GM23338 (cell line): Measurements from ENCODE around the gene CAMSAP1. TPM values are rescaled to one million over a fixed set of nuclear protein-coding genes. Genes with fewer than 3 reads are reported as not detected.

Source experiments
- ATAC-seq: fragments of 200-7000 bp; cut with Tn5 transposase; 3 replicates; pipeline ENCODE4 v1.9.1; 2020
- DNase-seq: peaks from one replicate; pipeline ENCODE4 v3.0.0-alpha.2; 2015; ENCODE audit warnings: low spot score
- H2AFZ ChIP-seq: fragments of 200-600 bp; sonication (generic); 2 replicates; pipeline ENCODE4 v1.8.0; 2016; ENCODE audit warnings: antibody characterized with exemption, mild to moderate bottlenecking, moderate library complexity
- H3F3A ChIP-seq: fragments of 200-600 bp; sonication (generic); replicated peaks from 2 replicates; pipeline ENCODE4 v1.8.0; 2017; ENCODE audit warnings: antibody characterized with exemption, mixed run types, low read depth
- H3K27ac ChIP-seq: fragments of 200-600 bp; sonication (generic); 2 replicates; pipeline ENCODE4 v1.6.1; 2016; ENCODE audit warnings: low read depth
- H3K27me3 ChIP-seq: fragments of 200-600 bp; sonication (generic); 2 replicates; pipeline ENCODE4 v1.8.0; 2016; ENCODE audit warnings: mild to moderate bottlenecking, mixed run types, moderate library complexity; ENCODE audit not compliant: insufficient read depth
- H3K36me3 ChIP-seq: fragments of 200-600 bp; sonication (generic); 2 replicates; pipeline ENCODE4 v1.8.0; 2016; ENCODE audit warnings: mild to moderate bottlenecking; ENCODE audit not compliant: insufficient read depth
- H3K4me1 ChIP-seq: fragments of 200-600 bp; sonication (generic); 2 replicates; pipeline ENCODE4 v1.8.0; 2016; ENCODE audit warnings: mild to moderate bottlenecking, moderate library complexity; ENCODE audit not compliant: insufficient read depth
- H3K4me2 ChIP-seq: fragments of 200-600 bp; sonication (generic); 2 replicates; pipeline ENCODE4 v1.7.1; 2017; ENCODE audit warnings: mixed run types
- H3K4me3 ChIP-seq: fragments of 200-600 bp; sonication (generic); 2 replicates; pipeline ENCODE4 v1.6.1; 2016; ENCODE audit warnings: mixed run types
- H3K79me2 ChIP-seq: fragments of 200-600 bp; sonication (generic); replicated peaks from 2 replicates; pipeline ENCODE4 v1.8.0; 2017; ENCODE audit warnings: mild to moderate bottlenecking; ENCODE audit not compliant: insufficient read depth
- H3K9me2 ChIP-seq: fragments of 200-600 bp; sonication (generic); 2 replicates; pipeline ENCODE4 v1.8.0; 2017; ENCODE audit not compliant: insufficient read depth
- H4K20me1 ChIP-seq: fragments of 200-600 bp; sonication (generic); replicated peaks from 2 replicates; pipeline ENCODE4 v1.8.0; 2017; ENCODE audit warnings: mild to moderate bottlenecking; ENCODE audit not compliant: insufficient read depth
- H3K27ac Mint-ChIP-seq: 2 replicates; pipeline ENCODE4 v1.8.0; 2020; ENCODE audit warnings: inconsistent platforms, mild to moderate bottlenecking, moderate library complexity, mixed read lengths
- H3K27me3 Mint-ChIP-seq: 3 replicates; pipeline ENCODE4 v1.8.0; 2022; ENCODE audit warnings: low read depth, mild to moderate bottlenecking, moderate library complexity, mixed read lengths, inconsistent platforms; ENCODE audit not compliant: insufficient read depth, poor library complexity
- H3K36me3 Mint-ChIP-seq: 3 replicates; pipeline ENCODE4 v1.8.0; 2021; ENCODE audit warnings: low read depth, mild to moderate bottlenecking, inconsistent platforms, moderate library complexity, mixed read lengths
- H3K4me1 Mint-ChIP-seq: 3 replicates; pipeline ENCODE4 v1.8.0; 2020; ENCODE audit warnings: mild to moderate bottlenecking, inconsistent platforms, mixed read lengths
- H3K4me3 Mint-ChIP-seq: 3 replicates; pipeline ENCODE4 v1.8.0; 2021; ENCODE audit warnings: moderate library complexity, mild to moderate bottlenecking, inconsistent platforms, mixed read lengths
- H3K9me3 Mint-ChIP-seq: 3 replicates; pipeline ENCODE4 v1.8.0; 2020; ENCODE audit warnings: moderate library complexity, mild to moderate bottlenecking, inconsistent platforms, mixed read lengths
- CREB1 ChIP-seq: fragments of 250-450 bp; sonication (Bioruptor Pico); IDR thresholded peaks from 2 replicates; pipeline ENCODE4 v1.5.0; 2020; ENCODE audit warnings: low read depth, mild to moderate bottlenecking, moderate library complexity
- CTCF ChIP-seq, 2 experiments: fragments of 200-600 bp in 1 of 2; sonication (generic) in 1 of 2; conservative IDR thresholded peaks; 2 replicates each; pipeline versions ENCODE4 v1.5.1 to v1.6.1; 2016 to 2017; ENCODE audit warnings: antibody characterized with exemption in 2 of 2, low read depth in 2 of 2, mild to moderate bottlenecking in 2 of 2, moderate library complexity in 1 of 2
- EZH2 ChIP-seq: fragments of 200-600 bp; sonication (generic); IDR thresholded peaks from one replicate; pipeline ENCODE4 v1.8.0; 2017; ENCODE audit warnings: antibody characterized with exemption, mild to moderate bottlenecking, low read depth; ENCODE audit not compliant: unreplicated experiment
- EZH2phosphoT487 ChIP-seq: fragments of 200-600 bp; sonication (generic); IDR thresholded peaks from one replicate; pipeline ENCODE4 v1.8.1; 2018; ENCODE audit warnings: antibody characterized with exemption; ENCODE audit not compliant: unreplicated experiment
- JUNB ChIP-seq: IDR thresholded peaks from one replicate; pipeline ENCODE4 v1.6.1; 2016; ENCODE audit warnings: antibody characterized with exemption; ENCODE audit not compliant: unreplicated experiment
- NANOG ChIP-seq: IDR thresholded peaks from 2 replicates; pipeline ENCODE4 v1.6.1; 2016; ENCODE audit warnings: antibody characterized with exemption, borderline replicate concordance
- POLR2AphosphoS5 ChIP-seq: IDR thresholded peaks from 2 replicates; pipeline ENCODE4 v1.6.1; 2016; ENCODE audit warnings: antibody characterized with exemption, low read depth
- STAT1 ChIP-seq: IDR thresholded peaks from one replicate; pipeline ENCODE4 v1.6.1; 2016; ENCODE audit warnings: antibody characterized with exemption; ENCODE audit not compliant: unreplicated experiment
- ZNF114 ChIP-seq: fragments of 250-450 bp; sonication (Bioruptor Pico); IDR thresholded peaks from 2 replicates; pipeline ENCODE4 v1.5.0; 2020; ENCODE audit warnings: mild to moderate bottlenecking, moderate library complexity
- ZNF331 ChIP-seq: fragments of 250-450 bp; sonication (Bioruptor Pico); IDR thresholded peaks from 2 replicates; pipeline ENCODE4 v1.5.0; 2020; ENCODE audit warnings: low read depth, mild to moderate bottlenecking, moderate library complexity
- polyA plus RNA-seq: library from polyadenylated mRNA; unstranded; fragments of >200 nt; fragmentation: Nextera tagmentation; extraction: Ambion mirVana; gene quantifications from 2 replicates; pipeline ENCODE4 v1.2.1, GENCODE V29; 2016
- total RNA-seq: library from RNA; depleted of rRNA; stranded (reverse); fragments of >200 nt; shearing (Covaris generic); gene quantifications from 2 replicates; pipeline ENCODE4 v1.2.3, GENCODE V29; 2014
- TF ChIP-seq, protein P1 (sequence below): IDR thresholded peaks from 2 replicates; pipeline ENCODE4 v1.6.1; 2016; ENCODE audit warnings: antibody characterized with exemption
- TF ChIP-seq, protein P2 (sequence below): IDR thresholded peaks from one replicate; pipeline ENCODE4 v1.6.1; 2018; ENCODE audit warnings: antibody characterized with exemption; ENCODE audit not compliant: unreplicated experiment
- TF ChIP-seq, protein P3 (sequence below): fragments of 250-450 bp; sonication (Bioruptor Pico); IDR thresholded peaks from 2 replicates; pipeline ENCODE4 v1.5.0; 2020; ENCODE audit warnings: mild to moderate bottlenecking, moderate library complexity

Gene CAMSAP1
- total and polyA plus RNA-seq, 2 experiments from 2014 or later, result 6.9 to 75.4 TPM

- Histone ChIP-seq H3F3A (no peaks in the 10 kb centered on the region), H4K20me1 (no peaks in the 10 kb centered on the region), H3K4me3 (no peak overlapping the region), H2AFZ (no peak overlapping the region), H3K4me1 (no peaks in the 10 kb centered on the region), H3K79me2 (no peaks in the 10 kb centered on the region), H3K9me2 (no peaks in the 10 kb centered on the region), H3K4me2 (no peak overlapping the region), H3K27me3 (no peaks in the 10 kb centered on the region), H3K27ac (no peak overlapping the region), H3K36me3 (no peaks in the 10 kb centered on the region)
- Mint-ChIP-seq H3K4me1 (no peaks in the 10 kb centered on the region), H3K36me3 (no peaks in the 10 kb centered on the region), H3K4me3 (no peak overlapping the region), H3K9me3 (no peaks in the 10 kb centered on the region), H3K27me3 (peaks cover 7% of the 10 kb centered on the region), H3K27ac (no peak overlapping the region)
- ATAC-seq (no peak; the same call in 2 of the 3 replicates), DNase-seq (no peak)
- TF ChIP-seq EZH2phosphoT487, result no peak
- TF ChIP-seq, protein P1, sequence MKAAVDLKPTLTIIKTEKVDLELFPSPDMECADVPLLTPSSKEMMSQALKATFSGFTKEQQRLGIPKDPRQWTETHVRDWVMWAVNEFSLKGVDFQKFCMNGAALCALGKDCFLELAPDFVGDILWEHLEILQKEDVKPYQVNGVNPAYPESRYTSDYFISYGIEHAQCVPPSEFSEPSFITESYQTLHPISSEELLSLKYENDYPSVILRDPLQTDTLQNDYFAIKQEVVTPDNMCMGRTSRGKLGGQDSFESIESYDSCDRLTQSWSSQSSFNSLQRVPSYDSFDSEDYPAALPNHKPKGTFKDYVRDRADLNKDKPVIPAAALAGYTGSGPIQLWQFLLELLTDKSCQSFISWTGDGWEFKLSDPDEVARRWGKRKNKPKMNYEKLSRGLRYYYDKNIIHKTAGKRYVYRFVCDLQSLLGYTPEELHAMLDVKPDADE, result no peak
- TF ChIP-seq, protein P2, sequence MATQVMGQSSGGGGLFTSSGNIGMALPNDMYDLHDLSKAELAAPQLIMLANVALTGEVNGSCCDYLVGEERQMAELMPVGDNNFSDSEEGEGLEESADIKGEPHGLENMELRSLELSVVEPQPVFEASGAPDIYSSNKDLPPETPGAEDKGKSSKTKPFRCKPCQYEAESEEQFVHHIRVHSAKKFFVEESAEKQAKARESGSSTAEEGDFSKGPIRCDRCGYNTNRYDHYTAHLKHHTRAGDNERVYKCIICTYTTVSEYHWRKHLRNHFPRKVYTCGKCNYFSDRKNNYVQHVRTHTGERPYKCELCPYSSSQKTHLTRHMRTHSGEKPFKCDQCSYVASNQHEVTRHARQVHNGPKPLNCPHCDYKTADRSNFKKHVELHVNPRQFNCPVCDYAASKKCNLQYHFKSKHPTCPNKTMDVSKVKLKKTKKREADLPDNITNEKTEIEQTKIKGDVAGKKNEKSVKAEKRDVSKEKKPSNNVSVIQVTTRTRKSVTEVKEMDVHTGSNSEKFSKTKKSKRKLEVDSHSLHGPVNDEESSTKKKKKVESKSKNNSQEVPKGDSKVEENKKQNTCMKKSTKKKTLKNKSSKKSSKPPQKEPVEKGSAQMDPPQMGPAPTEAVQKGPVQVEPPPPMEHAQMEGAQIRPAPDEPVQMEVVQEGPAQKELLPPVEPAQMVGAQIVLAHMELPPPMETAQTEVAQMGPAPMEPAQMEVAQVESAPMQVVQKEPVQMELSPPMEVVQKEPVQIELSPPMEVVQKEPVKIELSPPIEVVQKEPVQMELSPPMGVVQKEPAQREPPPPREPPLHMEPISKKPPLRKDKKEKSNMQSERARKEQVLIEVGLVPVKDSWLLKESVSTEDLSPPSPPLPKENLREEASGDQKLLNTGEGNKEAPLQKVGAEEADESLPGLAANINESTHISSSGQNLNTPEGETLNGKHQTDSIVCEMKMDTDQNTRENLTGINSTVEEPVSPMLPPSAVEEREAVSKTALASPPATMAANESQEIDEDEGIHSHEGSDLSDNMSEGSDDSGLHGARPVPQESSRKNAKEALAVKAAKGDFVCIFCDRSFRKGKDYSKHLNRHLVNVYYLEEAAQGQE, result no peak
- TF ChIP-seq ZNF331, result no peak
- TF ChIP-seq ZNF114 (CRISPR knock-in tag), result no peak
- no peak for TF ChIP-seq CREB1 (CRISPR knock-in tag)
- TF ChIP-seq NANOG, result no peak
- TF ChIP-seq JUNB, result no peak
- TF ChIP-seq EZH2, result no peak
- TF ChIP-seq, protein P3, sequence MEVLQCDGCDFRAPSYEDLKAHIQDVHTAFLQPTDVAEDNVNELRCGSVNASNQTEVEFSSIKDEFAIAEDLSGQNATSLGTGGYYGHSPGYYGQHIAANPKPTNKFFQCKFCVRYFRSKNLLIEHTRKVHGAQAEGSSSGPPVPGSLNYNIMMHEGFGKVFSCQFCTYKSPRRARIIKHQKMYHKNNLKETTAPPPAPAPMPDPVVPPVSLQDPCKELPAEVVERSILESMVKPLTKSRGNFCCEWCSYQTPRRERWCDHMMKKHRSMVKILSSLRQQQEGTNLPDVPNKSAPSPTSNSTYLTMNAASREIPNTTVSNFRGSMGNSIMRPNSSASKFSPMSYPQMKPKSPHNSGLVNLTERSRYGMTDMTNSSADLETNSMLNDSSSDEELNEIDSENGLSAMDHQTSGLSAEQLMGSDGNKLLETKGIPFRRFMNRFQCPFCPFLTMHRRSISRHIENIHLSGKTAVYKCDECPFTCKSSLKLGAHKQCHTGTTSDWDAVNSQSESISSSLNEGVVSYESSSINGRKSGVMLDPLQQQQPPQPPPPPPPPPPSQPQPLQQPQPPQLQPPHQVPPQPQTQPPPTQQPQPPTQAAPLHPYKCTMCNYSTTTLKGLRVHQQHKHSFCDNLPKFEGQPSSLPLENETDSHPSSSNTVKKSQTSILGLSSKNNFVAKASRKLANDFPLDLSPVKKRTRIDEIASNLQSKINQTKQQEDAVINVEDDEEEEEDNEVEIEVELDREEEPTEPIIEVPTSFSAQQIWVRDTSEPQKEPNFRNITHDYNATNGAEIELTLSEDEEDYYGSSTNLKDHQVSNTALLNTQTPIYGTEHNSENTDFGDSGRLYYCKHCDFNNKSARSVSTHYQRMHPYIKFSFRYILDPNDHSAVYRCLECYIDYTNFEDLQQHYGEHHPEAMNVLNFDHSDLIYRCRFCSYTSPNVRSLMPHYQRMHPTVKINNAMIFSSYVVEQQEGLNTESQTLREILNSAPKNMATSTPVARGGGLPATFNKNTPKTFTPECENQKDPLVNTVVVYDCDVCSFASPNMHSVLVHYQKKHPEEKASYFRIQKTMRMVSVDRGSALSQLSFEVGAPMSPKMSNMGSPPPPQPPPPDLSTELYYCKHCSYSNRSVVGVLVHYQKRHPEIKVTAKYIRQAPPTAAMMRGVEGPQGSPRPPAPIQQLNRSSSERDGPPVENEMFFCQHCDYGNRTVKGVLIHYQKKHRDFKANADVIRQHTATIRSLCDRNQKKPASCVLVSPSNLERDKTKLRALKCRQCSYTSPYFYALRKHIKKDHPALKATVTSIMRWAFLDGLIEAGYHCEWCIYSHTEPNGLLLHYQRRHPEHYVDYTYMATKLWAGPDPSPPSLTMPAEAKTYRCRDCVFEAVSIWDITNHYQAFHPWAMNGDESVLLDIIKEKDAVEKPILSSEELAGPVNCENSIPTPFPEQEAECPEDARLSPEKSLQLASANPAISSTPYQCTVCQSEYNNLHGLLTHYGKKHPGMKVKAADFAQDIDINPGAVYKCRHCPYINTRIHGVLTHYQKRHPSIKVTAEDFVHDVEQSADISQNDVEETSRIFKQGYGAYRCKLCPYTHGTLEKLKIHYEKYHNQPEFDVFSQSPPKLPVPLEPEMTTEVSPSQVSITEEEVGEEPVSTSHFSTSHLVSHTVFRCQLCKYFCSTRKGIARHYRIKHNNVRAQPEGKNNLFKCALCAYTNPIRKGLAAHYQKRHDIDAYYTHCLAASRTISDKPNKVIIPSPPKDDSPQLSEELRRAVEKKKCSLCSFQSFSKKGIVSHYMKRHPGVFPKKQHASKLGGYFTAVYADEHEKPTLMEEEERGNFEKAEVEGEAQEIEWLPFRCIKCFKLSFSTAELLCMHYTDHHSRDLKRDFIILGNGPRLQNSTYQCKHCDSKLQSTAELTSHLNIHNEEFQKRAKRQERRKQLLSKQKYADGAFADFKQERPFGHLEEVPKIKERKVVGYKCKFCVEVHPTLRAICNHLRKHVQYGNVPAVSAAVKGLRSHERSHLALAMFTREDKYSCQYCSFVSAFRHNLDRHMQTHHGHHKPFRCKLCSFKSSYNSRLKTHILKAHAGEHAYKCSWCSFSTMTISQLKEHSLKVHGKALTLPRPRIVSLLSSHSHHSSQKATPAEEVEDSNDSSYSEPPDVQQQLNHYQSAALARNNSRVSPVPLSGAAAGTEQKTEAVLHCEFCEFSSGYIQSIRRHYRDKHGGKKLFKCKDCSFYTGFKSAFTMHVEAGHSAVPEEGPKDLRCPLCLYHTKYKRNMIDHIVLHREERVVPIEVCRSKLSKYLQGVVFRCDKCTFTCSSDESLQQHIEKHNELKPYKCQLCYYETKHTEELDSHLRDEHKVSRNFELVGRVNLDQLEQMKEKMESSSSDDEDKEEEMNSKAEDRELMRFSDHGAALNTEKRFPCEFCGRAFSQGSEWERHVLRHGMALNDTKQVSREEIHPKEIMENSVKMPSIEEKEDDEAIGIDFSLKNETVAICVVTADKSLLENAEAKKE, result no peak
- TF ChIP-seq POLR2AphosphoS5, result no peak
- no peak for TF ChIP-seq STAT1
- TF ChIP-seq CTCF (conservative IDR thresholded peaks at IDR 0.05; ENCODE audit: low read depth in 2 of 2), result no peak
Measured at GRCh38 chr9:135780626-135781025, 126.7 kb downstream of the CAMSAP1 start.
